Measurements from ENCODE around the gene TLX2.

GRCh38 chr2:74537140-74537539, 22.9 kb downstream of the TLX2 start:
- no peak for TF ChIP-seq CTCF (IDR thresholded peaks at IDR 0.05)
- TF ChIP-seq POLR2A (IDR thresholded peaks at IDR 0.05): no peak
